Kidney epithelial cell (primary cell): Measurements from ENCODE around the gene MYBPC2. TPM values are rescaled to one million over a fixed set of nuclear protein-coding genes. Genes with fewer than 3 reads are reported as not detected.
A peak's percentile ranks its signal among the peaks of the same experiment; 100 is the strongest.

Experiments used
- DNase-seq: peaks from one replicate; pipeline ENCODE4 v3.0.0-alpha.2; 2010; ENCODE audit warnings: low read depth
- H3K27me3 ChIP-seq: 2 replicates; pipeline ENCODE4 v1.6.0; 2011; ENCODE audit warnings: low read length; ENCODE audit not compliant: control insufficient read depth, insufficient read depth
- H3K36me3 ChIP-seq: 2 replicates; pipeline ENCODE4 v1.5.1; 2011; ENCODE audit warnings: low read length; ENCODE audit not compliant: control insufficient read depth, insufficient read depth
- H3K4me3 ChIP-seq: 2 replicates; pipeline ENCODE4 v1.5.1; 2011; ENCODE audit warnings: low read depth, mild to moderate bottlenecking, control low read depth, low read length
- total RNA-seq: library from RNA; depleted of rRNA; stranded (reverse); fragments of >200 nt; gene quantifications from 2 replicates; pipeline ENCODE4 v1.2.3, GENCODE V29; 2015
- TF ChIP-seq, protein P1 (sequence below): IDR thresholded peaks from 2 replicates; pipeline ENCODE4 v1.5.1; 2011; ENCODE audit warnings: mild to moderate bottlenecking, moderate library complexity, low read length, control low read depth, inconsistent platforms; ENCODE audit not compliant: insufficient read depth, poor library complexity, severe bottlenecking

Gene MYBPC2
- total RNA-seq, 1 donor from 2014 or later: 0.21 TPM

DNA sequence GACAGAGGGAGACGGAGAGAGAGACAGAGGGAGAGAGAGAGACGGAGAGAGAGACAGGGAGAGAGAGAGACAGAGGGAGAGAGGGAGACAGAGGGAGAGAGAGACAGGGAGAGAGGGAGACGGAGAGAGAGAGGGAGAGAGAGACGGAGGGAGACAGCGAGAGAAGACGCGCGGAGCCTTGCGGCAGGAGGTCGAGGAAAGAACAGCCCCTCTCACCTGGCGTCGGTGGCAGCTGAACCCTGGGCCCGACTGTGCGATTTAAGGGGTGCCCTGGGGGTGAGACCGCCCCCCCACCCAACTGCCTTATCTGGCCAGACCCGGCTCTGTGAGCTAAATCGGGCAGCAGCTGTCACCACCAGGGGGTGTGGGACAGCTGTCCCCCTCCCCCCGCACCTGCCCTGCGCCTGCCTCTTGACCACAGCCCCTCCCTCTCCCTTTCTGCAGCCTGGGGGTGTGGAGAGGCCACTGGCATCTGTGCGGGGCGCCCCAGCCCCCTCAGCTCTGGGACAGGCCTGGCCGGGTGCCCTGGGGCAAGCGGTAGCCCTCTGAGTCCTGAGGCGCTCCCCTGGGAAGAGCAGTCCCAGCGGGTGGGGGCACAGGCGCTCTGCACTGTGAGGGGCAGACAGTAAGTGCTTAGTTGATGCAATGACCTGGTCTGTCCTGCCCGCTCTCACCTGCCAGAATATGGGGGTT lies 67.5 kb downstream of the MYBPC2 start:
- H3K4me3 ChIP-seq: no peak overlapping the region
- H3K36me3 ChIP-seq: no peaks in the 10 kb centered on the region
- DNase-seq: no peak
- peaks cover 29% of the 10 kb centered on the region for H3K27me3 ChIP-seq
- TF ChIP-seq, protein P1, sequence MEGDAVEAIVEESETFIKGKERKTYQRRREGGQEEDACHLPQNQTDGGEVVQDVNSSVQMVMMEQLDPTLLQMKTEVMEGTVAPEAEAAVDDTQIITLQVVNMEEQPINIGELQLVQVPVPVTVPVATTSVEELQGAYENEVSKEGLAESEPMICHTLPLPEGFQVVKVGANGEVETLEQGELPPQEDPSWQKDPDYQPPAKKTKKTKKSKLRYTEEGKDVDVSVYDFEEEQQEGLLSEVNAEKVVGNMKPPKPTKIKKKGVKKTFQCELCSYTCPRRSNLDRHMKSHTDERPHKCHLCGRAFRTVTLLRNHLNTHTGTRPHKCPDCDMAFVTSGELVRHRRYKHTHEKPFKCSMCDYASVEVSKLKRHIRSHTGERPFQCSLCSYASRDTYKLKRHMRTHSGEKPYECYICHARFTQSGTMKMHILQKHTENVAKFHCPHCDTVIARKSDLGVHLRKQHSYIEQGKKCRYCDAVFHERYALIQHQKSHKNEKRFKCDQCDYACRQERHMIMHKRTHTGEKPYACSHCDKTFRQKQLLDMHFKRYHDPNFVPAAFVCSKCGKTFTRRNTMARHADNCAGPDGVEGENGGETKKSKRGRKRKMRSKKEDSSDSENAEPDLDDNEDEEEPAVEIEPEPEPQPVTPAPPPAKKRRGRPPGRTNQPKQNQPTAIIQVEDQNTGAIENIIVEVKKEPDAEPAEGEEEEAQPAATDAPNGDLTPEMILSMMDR: peak; percentile 41

DNA sequence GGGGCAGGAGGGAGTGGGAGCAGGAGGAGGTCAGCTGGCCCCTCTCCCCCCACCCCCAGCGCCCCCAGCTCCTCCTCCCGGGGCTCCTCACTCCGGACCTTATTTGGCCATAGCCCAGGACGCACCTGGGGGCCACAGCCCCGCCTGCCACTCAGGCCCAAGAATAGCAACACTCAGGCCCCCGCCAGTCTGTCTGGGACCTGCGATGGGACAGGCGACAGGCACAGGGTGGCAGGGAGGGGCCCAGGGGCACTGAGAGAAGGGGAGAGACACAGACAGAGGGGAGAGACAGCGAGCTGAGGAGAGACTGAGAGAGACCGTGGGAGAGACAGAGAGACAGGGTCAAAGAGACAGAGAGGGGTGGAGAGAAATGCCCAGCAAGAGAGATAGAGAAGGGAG lies 68.1 kb downstream of the MYBPC2 start:
- TF ChIP-seq, protein P1: no peak
- peaks cover 29% of the 10 kb centered on the region for H3K27me3 ChIP-seq
- no peak for DNase-seq

DNA sequence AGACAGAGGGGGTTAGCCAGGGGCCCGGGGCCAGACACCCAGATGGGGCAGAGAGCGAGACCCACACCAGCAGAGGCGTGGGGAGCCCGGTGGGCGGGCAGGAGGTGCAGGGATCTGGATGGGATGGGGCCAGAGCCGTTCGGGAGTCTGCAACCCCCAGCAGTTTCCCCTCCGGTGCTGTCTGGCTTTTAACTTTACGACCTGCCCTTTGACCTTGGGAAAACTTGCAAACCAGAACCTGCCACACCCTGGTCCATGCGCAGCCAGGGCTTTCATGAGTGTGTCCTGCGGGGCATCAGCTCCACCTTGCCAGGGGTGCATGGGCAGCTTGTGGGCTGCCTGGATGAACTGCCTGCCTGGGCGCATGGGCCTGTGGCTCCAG lies 68.5 kb downstream of the MYBPC2 start:
- TF ChIP-seq, protein P1: no peak
- DNase-seq: no peak
- Histone ChIP-seq H3K36me3 (no peaks in the 10 kb centered on the region), H3K27me3 (peaks cover 29% of the 10 kb centered on the region), H3K4me3 (no peak overlapping the region)

More for the DNA sequence above, 68.1 kb downstream of the MYBPC2 start:
- H3K36me3 ChIP-seq: no peaks in the 10 kb centered on the region
- no peak overlapping the region for H3K4me3 ChIP-seq

DNA sequence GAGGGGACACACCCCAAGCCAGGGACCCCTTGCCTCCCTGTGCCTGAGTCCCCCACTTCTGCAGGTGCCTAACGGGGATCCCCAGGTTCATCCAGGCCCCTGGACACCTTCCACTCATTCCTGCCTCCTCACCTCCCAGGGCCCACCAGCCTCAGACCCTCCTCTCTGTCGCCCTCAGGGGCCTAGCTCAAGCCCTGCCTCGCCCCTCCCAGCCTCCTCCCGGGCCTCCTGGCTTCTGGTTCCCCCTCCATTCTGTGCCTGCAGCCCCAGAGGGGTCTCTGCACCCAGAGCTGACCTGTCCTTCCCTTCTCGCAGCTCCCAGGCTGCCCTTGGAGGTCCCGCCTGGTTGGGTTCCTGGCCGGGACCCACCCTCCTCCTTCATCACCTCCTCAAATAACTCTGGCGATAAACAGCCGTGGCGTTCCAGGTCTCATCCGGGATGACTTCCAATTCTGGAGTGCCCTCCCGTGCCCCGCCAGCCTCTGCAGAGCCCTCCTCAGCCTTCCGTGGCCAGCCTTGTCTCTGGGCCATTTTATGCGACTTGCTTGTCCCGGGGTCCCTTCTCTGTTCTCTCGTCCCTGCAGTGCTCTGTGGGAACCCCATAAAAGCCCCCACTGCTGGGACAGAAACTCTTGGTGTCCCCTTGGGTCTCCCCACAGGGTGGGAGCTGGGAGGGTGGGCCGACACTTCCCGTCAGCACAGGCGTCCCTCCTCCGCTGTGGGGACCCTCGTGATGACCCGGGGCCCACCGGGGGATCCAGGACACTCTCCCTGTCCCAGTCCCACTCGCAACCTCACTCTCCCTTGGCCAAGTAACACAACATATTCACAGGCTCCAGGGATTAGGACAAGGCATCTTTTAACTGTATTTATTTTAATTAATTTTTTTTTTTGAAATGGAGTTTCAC lies 69.1 kb downstream of the MYBPC2 start:
- no peak overlapping the region for H3K4me3 ChIP-seq
- TF ChIP-seq, protein P1: no peak
- no peak for DNase-seq
- H3K36me3 ChIP-seq: no peaks in the 10 kb centered on the region
- H3K27me3 ChIP-seq: peaks cover 26% of the 10 kb centered on the region

DNA sequence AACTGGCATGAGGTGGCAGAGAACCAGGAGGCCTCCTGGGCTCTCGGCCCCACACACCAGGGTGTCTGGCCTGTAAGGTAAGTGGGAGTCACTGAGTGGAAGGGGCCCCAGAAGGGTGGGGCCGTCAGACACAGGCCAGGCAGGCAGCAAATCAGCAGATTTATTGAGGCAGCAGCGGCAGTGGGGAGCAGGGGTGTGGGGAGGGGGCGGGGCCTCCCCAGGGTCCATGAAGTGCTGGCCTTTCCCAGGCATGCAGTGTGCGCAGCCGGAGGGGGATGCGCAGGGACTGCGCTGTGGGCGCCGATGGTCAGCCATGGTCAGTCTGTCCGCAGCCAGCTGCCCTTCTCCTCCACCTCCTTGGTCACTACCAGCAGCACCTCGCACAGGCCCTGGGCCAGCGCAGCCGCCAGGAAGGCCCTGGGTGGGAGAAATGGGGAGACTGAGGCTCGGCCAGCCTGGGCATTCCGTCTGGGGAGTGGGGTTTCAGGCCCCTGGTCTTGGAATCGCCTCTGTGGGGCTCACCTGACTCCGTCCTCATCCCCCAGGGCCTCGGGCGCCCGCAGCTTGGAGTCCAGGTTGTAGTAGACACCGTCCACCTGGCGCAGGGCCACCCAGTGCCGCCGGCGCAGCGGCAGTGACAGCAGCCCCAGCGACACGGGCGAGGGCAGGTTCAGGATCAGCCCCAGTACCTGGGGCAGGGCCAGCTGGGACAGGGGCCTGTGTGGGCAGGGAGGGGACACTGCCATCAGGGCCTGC lies 73.3 kb downstream of the MYBPC2 start:
- H3K36me3 ChIP-seq: no peaks in the 10 kb centered on the region
- H3K27me3 ChIP-seq: peaks cover 7% of the 10 kb centered on the region
- DNase-seq: no peak
- H3K4me3 ChIP-seq: no peak overlapping the region
- TF ChIP-seq, protein P1: no peak
